CD4-positive, alpha-beta memory T cell (primary cell): Measurements from ENCODE around the gene THAP4. TPM values are rescaled to one million over a fixed set of nuclear protein-coding genes. Genes with fewer than 3 reads are reported as not detected.
A peak's percentile ranks its signal among the peaks of the same experiment; 100 is the strongest.

Experiments used
- CTCF ChIA-PET: fragments of 350-600 bp; sonication (Branson Sonifier 250); formaldehyde crosslinking; loops from one replicate; lab custom pipeline; 2021; ENCODE audit warnings: inconsistent platforms; ENCODE audit not compliant: partially characterized antibody; lab: Charles Lee
- POLR2A ChIA-PET: fragments of 350-600 bp; sonication (Branson Sonifier 250); formaldehyde crosslinking; loops from one replicate; lab custom pipeline; 2021; ENCODE audit not compliant: partially characterized antibody; lab: Charles Lee
- DNase-seq, 5 donors: peaks; one replicate each; pipeline versions ENCODE4 v3.0.0 to v3.0.0-alpha.2; 2020 to 2022; ENCODE audit warnings: mixed read lengths in 1 of 5
- H3K27ac ChIP-seq: one replicate; pipeline ENCODE4 v1.7.0; 2013; ENCODE audit warnings: low read depth, low read length
- H3K27me3 ChIP-seq: 2 replicates; pipeline ENCODE4 v1.7.0; 2013; ENCODE audit warnings: mild to moderate bottlenecking, low read length, moderate library complexity; ENCODE audit not compliant: insufficient read depth
- H3K36me3 ChIP-seq: 2 replicates; pipeline ENCODE4 v1.7.0; 2013; ENCODE audit warnings: mild to moderate bottlenecking, low read length, moderate library complexity; ENCODE audit not compliant: insufficient read depth
- H3K4me1 ChIP-seq: 2 replicates; pipeline ENCODE4 v1.7.0; 2013; ENCODE audit warnings: mild to moderate bottlenecking, low read length, moderate library complexity; ENCODE audit not compliant: insufficient read depth
- H3K4me3 ChIP-seq, 2 donors: one replicate each; pipeline ENCODE4 v1.7.0; 2013; ENCODE audit warnings: low read length in 2 of 2, mild to moderate bottlenecking in 1 of 2
- H3K9me3 ChIP-seq, 2 donors: one replicate each; pipeline ENCODE4 v1.7.0; 2013; ENCODE audit warnings: low read length in 2 of 2, control low read depth in 1 of 2; ENCODE audit not compliant: control insufficient read depth in 1 of 2
- H3K27ac Mint-ChIP-seq, 7 donors: one replicate each; pipeline ENCODE4 v1.8.0; 2020 to 2021; ENCODE audit warnings: mixed read lengths in 7 of 7, mild to moderate bottlenecking in 6 of 7, inconsistent platforms in 3 of 7, moderate library complexity in 3 of 7
- H3K27me3 Mint-ChIP-seq, 2 donors: one replicate each; pipeline ENCODE4 v1.8.0; 2020 to 2021; ENCODE audit warnings: mixed read lengths in 2 of 2
- H3K36me3 Mint-ChIP-seq, 2 donors: one replicate each; pipeline ENCODE4 v1.8.0; 2020 to 2021; ENCODE audit warnings: mixed read lengths in 2 of 2, inconsistent platforms in 1 of 2, mild to moderate bottlenecking in 1 of 2
- H3K4me1 Mint-ChIP-seq, 4 donors: one replicate each; pipeline ENCODE4 v1.8.0; 2020 to 2021; ENCODE audit warnings: mixed read lengths in 4 of 4, mild to moderate bottlenecking in 1 of 4
- H3K4me3 Mint-ChIP-seq, 8 donors: one replicate each; pipeline ENCODE4 v1.8.0; 2020 to 2021; ENCODE audit warnings: mixed read lengths in 8 of 8, mild to moderate bottlenecking in 7 of 8, moderate library complexity in 6 of 8, inconsistent platforms in 3 of 8
- H3K9me3 Mint-ChIP-seq, 8 donors: one replicate each; pipeline ENCODE4 v1.8.0; 2020 to 2021; ENCODE audit warnings: mixed read lengths in 8 of 8, mild to moderate bottlenecking in 5 of 8, inconsistent platforms in 3 of 8, moderate library complexity in 1 of 8
- intact Hi-C: fragments of 100-400 bp; cut with micrococcal nuclease; formaldehyde crosslinking; loops from one replicate; pipeline ENCODE4 v1.15.1; 2023
- polyA plus RNA-seq, 2 donors: library from polyadenylated mRNA; unstranded; fragments of 300-500 nt; fragmentation: Illumina TruSeq; gene quantifications; one replicate each; pipeline ENCODE4 v1.2.3, GENCODE V29; 2021
- total RNA-seq, 2 experiments: library from RNA; stranded (reverse); gene quantifications; one replicate each; pipeline ENCODE4 v1.2.3, GENCODE V29; 2021

The THAP4 gene
- total and polyA plus RNA-seq, 4 experiments from 2014 or later, result 27.8 to 42.9 (median 29.9) TPM

DNA sequence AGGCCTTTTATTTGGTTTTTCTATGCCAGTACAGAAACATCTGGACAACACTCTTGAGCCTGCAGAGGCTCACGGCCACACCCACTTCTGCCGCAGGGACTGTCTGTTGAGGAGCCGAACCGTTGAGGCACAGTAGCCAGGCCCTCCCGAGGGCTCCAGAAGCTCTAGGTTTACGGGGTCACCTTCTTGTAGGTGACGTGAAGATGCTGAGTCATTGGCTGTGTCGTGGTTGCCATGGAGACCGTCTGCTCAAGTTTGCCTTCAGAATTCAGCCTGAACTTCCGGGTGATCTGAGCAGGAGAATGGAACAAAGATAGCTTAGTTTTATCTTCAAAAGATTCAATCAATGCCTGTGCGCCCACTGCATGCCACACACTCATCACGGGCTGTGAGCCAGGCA is 52.5 kb downstream of the THAP4 start:
- Histone ChIP-seq H3K4me1 (no peaks in the 10 kb centered on the region), H3K27ac (no peak overlapping the region), H3K4me3 (no peak overlapping the region), H3K9me3 (peaks cover 0 to 16% of the 10 kb centered on the region in 2 donors), H3K27me3 (no peaks in the 10 kb centered on the region), H3K36me3 (peaks cover 17% of the 10 kb centered on the region)
- H3K4me1 Mint-ChIP-seq, result peaks cover 0 to 3% (median 0%) of the 10 kb centered on the region in 4 donors
- POLR2A ChIA-PET, result no interaction called here
- H3K36me3 Mint-ChIP-seq, result peaks cover 39 to 54% of the 10 kb centered on the region in 2 donors
- no peak overlapping the region for H3K27ac Mint-ChIP-seq
- peaks cover 0 to 43% (median 22%) of the 10 kb centered on the region in 8 donors for H3K9me3 Mint-ChIP-seq
- H3K4me3 Mint-ChIP-seq, result no peak overlapping the region
- CTCF ChIA-PET, result no interaction called here
- intact Hi-C loops, result no loop called here
- no peaks in the 10 kb centered on the region for H3K27me3 Mint-ChIP-seq
- DNase-seq, result no peak

DNA sequence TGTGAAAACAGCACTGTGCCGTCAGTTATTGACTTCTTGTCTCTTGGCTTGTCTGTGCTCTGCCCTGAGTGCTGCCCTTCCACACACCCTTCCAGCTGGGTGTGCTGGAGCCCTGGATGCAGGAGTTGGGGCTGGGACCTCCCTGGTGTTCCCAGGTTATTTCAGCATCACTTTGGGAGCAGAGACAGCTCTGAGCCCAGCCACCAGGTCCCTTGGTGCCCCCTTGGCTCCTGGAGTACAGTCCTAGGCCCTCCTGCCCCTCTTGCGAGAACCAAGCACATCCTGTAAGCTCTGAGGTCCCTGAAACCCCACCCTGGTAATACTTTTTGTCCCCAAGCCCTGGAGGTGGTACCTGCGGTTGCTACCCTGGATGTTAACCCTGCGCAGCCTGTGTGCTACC is 54.2 kb downstream of the THAP4 start:
- no peak overlapping the region for H3K4me3 ChIP-seq
- no peaks in the 10 kb centered on the region for H3K4me1 ChIP-seq
- no peaks in the 10 kb centered on the region for H3K27me3 ChIP-seq
- Mint-ChIP-seq H3K9me3 (peaks cover 0 to 28% (median 20%) of the 10 kb centered on the region in 8 donors), H3K4me1 (peaks cover 0 to 3% (median 0%) of the 10 kb centered on the region in 4 donors), H3K27me3 (no peaks in the 10 kb centered on the region), H3K36me3 (peaks cover 39 to 54% of the 10 kb centered on the region in 2 donors), H3K27ac (no peak overlapping the region), H3K4me3 (no peak overlapping the region)
- H3K27ac ChIP-seq, result no peak overlapping the region
- H3K9me3 ChIP-seq, result peaks cover 0 to 10% of the 10 kb centered on the region in 2 donors
- POLR2A ChIA-PET, result no interaction called here
- intact Hi-C loops, result no loop called here
- DNase-seq, result no peak
- peaks cover 17% of the 10 kb centered on the region for H3K36me3 ChIP-seq
- CTCF ChIA-PET, result no interaction called here

DNA sequence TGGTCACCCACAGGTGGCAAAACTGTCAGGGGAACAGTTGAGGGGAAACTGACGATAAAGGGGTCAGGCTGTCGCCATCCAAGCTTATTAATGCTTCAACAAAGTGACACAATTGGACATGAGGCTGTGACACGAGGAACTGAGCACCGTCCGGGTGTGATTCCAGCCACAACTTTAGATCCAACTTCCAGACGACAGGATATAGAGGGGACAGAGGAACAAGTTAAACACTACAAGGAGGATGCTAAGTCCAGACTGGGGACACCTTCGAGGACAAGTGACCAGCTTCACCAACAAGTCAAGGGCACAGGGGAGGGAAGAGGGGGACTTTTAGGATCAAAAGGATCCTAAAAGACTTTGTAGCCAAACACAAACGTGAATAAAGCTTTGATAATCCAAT is 54.6 kb downstream of the THAP4 start:
- no peak overlapping the region for H3K27ac ChIP-seq
- no peaks in the 10 kb centered on the region for H3K4me1 ChIP-seq
- peak overlapping the region in 1 of 8 donors; percentile 15 for H3K4me3 Mint-ChIP-seq
- no peaks in the 10 kb centered on the region for H3K27me3 Mint-ChIP-seq
- H3K9me3 ChIP-seq, result peaks cover 0 to 8% of the 10 kb centered on the region in 2 donors
- DNase-seq, result no peak
- no peak overlapping the region for H3K27ac Mint-ChIP-seq
- no peak overlapping the region for H3K4me3 ChIP-seq
- intact Hi-C loops, result no loop called here
- ChIA-PET CTCF (no interaction called here), POLR2A (no interaction called here)
- peaks cover 0 to 24% (median 16%) of the 10 kb centered on the region in 8 donors for H3K9me3 Mint-ChIP-seq
- H3K4me1 Mint-ChIP-seq, result peaks cover 0 to 3% (median 0%) of the 10 kb centered on the region in 4 donors
- H3K36me3 ChIP-seq, result peaks cover 17% of the 10 kb centered on the region
- no peaks in the 10 kb centered on the region for H3K27me3 ChIP-seq
- H3K36me3 Mint-ChIP-seq, result peaks cover 43 to 51% of the 10 kb centered on the region in 2 donors

DNA sequence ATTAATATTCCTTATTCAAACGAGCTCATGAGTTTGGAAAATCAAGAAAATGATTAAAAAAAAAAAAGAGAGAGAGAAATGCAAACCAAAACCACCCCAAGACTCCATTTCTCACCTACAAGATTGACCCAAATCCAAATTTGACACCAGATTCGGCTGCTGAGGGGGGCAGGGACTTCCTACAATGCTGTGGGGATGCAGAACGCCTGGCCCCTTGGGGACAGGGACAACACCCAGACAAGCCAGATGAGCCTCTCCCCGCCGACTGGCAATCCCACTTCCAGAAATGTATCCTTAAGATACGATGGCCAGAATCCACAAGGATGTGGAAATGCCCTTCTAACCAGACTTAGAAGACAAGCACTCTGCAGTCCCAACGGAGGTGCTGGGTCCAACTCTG is 57.7 kb downstream of the THAP4 start:
- intact Hi-C loops, result no loop called here
- no peak overlapping the region for H3K27ac ChIP-seq
- no peaks in the 10 kb centered on the region for H3K4me1 ChIP-seq
- ChIA-PET CTCF (no interaction called here), POLR2A (no interaction called here)
- H3K27me3 ChIP-seq, result no peaks in the 10 kb centered on the region
- DNase-seq, result no peak
- H3K4me3 ChIP-seq, result no peak overlapping the region
- H3K36me3 ChIP-seq, result peaks cover 12% of the 10 kb centered on the region
- H3K27me3 Mint-ChIP-seq, result no peaks in the 10 kb centered on the region
- no peak overlapping the region for H3K27ac Mint-ChIP-seq
- H3K4me3 Mint-ChIP-seq, result no peak overlapping the region
- H3K9me3 Mint-ChIP-seq, result peaks cover 0 to 1% (median 0%) of the 10 kb centered on the region in 8 donors
- no peaks in the 10 kb centered on the region for H3K9me3 ChIP-seq
- H3K4me1 Mint-ChIP-seq, result peaks cover 0 to 2% (median 0%) of the 10 kb centered on the region in 4 donors
- H3K36me3 Mint-ChIP-seq, result peaks cover 29 to 30% of the 10 kb centered on the region in 2 donors

DNA sequence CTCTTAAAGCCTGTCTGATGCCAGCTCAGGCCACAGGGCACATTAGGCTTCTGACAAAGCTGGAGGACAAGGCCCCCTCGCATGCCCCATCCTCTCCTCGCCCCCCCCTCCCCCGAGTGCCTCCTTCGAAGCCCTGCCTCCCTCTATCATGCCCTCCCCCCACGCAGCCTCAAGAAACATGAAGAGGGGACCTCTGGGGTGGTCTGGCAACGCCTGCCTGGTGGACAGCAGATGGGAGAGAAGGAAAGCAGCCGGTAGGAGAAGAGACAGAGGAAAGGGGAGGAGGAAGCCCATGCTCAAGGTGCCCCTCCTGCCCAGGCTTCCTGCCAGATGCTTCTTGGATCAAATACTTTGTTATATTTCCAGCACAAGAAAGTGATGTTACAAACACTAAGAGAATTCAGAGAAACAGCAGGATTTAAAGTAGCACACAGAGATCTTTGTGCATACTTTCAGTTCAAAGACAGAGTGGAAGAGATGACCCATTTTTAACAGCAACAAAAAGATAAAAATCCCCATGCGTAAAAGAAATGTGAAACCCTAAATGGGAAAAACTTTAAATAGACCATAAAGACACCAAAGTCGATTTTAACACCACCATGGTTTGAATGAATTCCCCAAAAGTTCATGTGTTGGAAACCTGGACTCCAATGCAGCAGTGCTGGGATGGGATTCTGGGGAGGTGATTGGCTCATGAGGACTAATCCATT is 59.4 kb downstream of the THAP4 start:
- Mint-ChIP-seq H3K36me3 (peaks cover 13 to 16% of the 10 kb centered on the region in 2 donors), H3K27me3 (no peaks in the 10 kb centered on the region), H3K9me3 (no peaks in the 10 kb centered on the region), H3K27ac (no peak overlapping the region), H3K4me1 (no peaks in the 10 kb centered on the region), H3K4me3 (no peak overlapping the region)
- Histone ChIP-seq H3K27me3 (no peaks in the 10 kb centered on the region), H3K4me1 (no peaks in the 10 kb centered on the region), H3K9me3 (no peaks in the 10 kb centered on the region), H3K27ac (no peak overlapping the region), H3K36me3 (peaks cover 3% of the 10 kb centered on the region), H3K4me3 (no peak overlapping the region)
- ChIA-PET POLR2A (no interaction called here), CTCF (no interaction called here)
- intact Hi-C loops, result no loop called here
- no peak for DNase-seq

DNA sequence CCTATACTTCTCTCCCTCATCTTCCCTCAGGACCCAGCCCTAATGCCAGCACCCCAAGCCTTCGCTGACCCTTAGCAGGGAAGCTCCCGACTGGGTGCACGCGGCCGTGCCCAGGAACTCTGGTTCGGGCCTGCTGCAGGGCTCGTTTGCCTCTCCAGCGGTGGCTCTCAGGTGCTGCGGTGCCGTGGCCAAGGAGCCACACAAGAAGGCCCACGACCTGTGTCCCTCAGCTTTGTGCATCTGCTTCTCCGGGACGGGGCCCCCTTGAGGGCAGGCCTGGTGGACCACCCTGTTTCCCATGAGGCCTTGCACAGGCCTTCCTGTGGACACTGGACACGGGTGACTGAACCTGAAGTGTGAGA is 60.7 kb downstream of the THAP4 start:
- DNase-seq, result no peak
- Mint-ChIP-seq H3K4me3 (no peak overlapping the region), H3K27ac (no peak overlapping the region), H3K27me3 (no peaks in the 10 kb centered on the region), H3K9me3 (peaks cover 0 to 2% (median 0%) of the 10 kb centered on the region in 8 donors), H3K4me1 (no peaks in the 10 kb centered on the region), H3K36me3 (peaks cover 4 to 7% of the 10 kb centered on the region in 2 donors)
- H3K4me1 ChIP-seq, result no peaks in the 10 kb centered on the region
- no peaks in the 10 kb centered on the region for H3K36me3 ChIP-seq
- no peak overlapping the region for H3K4me3 ChIP-seq
- intact Hi-C loops, result no loop called here
- POLR2A ChIA-PET, result no interaction called here
- H3K27ac ChIP-seq, result no peak overlapping the region
- CTCF ChIA-PET, result no interaction called here
- H3K9me3 ChIP-seq, result no peaks in the 10 kb centered on the region
- H3K27me3 ChIP-seq, result no peaks in the 10 kb centered on the region

DNA sequence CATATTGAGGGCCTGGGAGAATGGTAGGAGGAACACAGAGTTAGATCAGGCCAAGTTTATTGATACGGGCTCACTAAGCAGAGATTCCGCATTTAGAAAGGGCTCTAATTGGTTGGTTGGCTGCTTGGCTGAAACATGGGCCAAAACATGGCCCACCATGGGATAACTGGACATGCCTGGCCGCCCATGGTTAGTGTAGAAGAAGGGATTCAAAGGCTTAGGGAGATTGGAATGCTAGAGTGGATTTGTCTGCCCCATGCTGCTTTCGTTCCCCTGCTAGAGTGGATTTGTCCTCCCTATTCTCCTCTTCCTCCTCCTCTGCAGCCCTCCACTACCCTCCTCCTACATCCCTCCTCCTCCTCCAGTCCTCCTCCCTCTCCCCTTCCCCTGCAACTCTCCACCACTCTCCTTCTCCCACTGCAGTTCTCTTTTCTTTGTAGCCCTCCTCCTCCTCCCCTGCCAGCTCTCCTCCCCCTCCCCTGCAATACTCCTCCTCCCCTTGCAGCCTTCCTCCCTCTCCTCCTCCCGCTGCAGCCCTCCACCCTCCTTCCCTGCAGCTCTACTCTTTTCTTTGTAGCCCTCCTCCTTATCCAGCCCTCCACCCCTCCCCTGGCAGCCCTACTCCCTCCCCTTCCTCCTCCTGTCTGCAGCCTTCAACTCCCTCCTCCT is 61.2 kb downstream of the THAP4 start:
- ChIA-PET CTCF (no interaction called here), POLR2A (no interaction called here)
- no peak for DNase-seq
- H3K4me3 ChIP-seq, result no peak overlapping the region
- no peak overlapping the region for H3K4me3 Mint-ChIP-seq
- intact Hi-C loops, result no loop called here
- H3K36me3 Mint-ChIP-seq, result peaks cover 4 to 7% of the 10 kb centered on the region in 2 donors
- H3K9me3 Mint-ChIP-seq, result peaks cover 0 to 2% (median 0%) of the 10 kb centered on the region in 8 donors
- H3K27me3 Mint-ChIP-seq, result no peaks in the 10 kb centered on the region
- no peaks in the 10 kb centered on the region for H3K36me3 ChIP-seq
- H3K9me3 ChIP-seq, result no peaks in the 10 kb centered on the region
- H3K27me3 ChIP-seq, result no peaks in the 10 kb centered on the region
- H3K4me1 Mint-ChIP-seq, result no peaks in the 10 kb centered on the region
- H3K4me1 ChIP-seq, result no peaks in the 10 kb centered on the region
- peak overlapping the region in 1 of 7 donors; percentile 31 for H3K27ac Mint-ChIP-seq
- H3K27ac ChIP-seq, result no peak overlapping the region
